Kidney (tissue), 14 donors: ENCODE measurements around the gene DKKL1. TPM values are rescaled to one million over a fixed set of nuclear protein-coding genes. Genes with fewer than 3 reads are reported as not detected.

Experiments
- DNase-seq, 5 donors: peaks; one replicate each; pipeline ENCODE4 v3.0.0-alpha.2; 2013 to 2020
- FAIRE-seq: peaks from 2 replicates; lab custom pipeline; 2012; peaks lifted over from hg19 to GRCh38; lab: Jason Lieb, UNC
- H3K27ac ChIP-seq, 2 donors: one replicate each; pipeline ENCODE4 v1.7.0; 2013; ENCODE audit warnings: low read depth in 2 of 2, low read length in 2 of 2, inconsistent platforms in 1 of 2
- H3K27me3 ChIP-seq: one replicate; pipeline ENCODE4 v1.7.1; 2013; ENCODE audit warnings: low read length, inconsistent platforms; ENCODE audit not compliant: control insufficient read depth, insufficient read depth
- H3K36me3 ChIP-seq, 3 donors: one replicate each; pipeline versions ENCODE4 v1.7.0 to v1.7.1; 2013; ENCODE audit warnings: low read length in 3 of 3, control low read depth in 1 of 3, inconsistent platforms in 1 of 3; ENCODE audit not compliant: insufficient read depth in 3 of 3, control insufficient read depth in 2 of 3
- H3K4me1 ChIP-seq, 3 donors: one replicate each; pipeline versions ENCODE4 v1.7.0 to v1.7.1; 2013; ENCODE audit warnings: low read length in 3 of 3, inconsistent platforms in 1 of 3, low read depth in 1 of 3; ENCODE audit not compliant: control insufficient read depth in 2 of 3, insufficient read depth in 2 of 3
- H3K4me3 ChIP-seq, 3 donors: one replicate each; pipeline versions ENCODE4 v1.7.0 to v1.8.1; 2013; ENCODE audit warnings: low read length in 3 of 3, control low read depth in 1 of 3, inconsistent platforms in 1 of 3
- H3K9ac ChIP-seq, 3 donors: one replicate each; pipeline versions ENCODE4 v1.7.0 to v1.7.1; 2013; ENCODE audit warnings: low read length in 3 of 3, control low read depth in 1 of 3, inconsistent platforms in 1 of 3
- H3K9me3 ChIP-seq, 3 donors: one replicate each; pipeline versions ENCODE4 v1.7.0 to v1.7.1; 2013; ENCODE audit warnings: low read length in 3 of 3, control low read depth in 1 of 3, inconsistent platforms in 1 of 3; ENCODE audit not compliant: control insufficient read depth in 2 of 3, insufficient read depth in 1 of 3
- intact Hi-C: fragments of 100-400 bp; cut with DNase I; formaldehyde crosslinking; loops from one replicate; pipeline ENCODE4 v1.11.1; 2022
- polyA plus RNA-seq: library from polyadenylated mRNA; stranded (reverse); fragments of 350-450 nt; fragmentation: Illumina TruSeq; extraction: RNeasy Lipid Tissue Mini Kit (QIAGEN cat#74804); gene quantifications from one replicate; pipeline ENCODE4 v1.2.3, GENCODE V29; 2014; ENCODE audit warnings: low read depth, low replicate concordance; ENCODE audit not compliant: insufficient read depth
- total RNA-seq: library from RNA; stranded (reverse); fragmentation: NEBNext Ultra II Directional; extraction: Animal tissue kit (Norgen Biotek cat#: 25700); gene quantifications from one replicate; pipeline ENCODE4 v1.2.1, GENCODE V29; 2021
- TF ChIP-seq, protein P1 (sequence below): IDR thresholded peaks from 3 replicates; pipeline ENCODE4 v1.5.1; 2012; ENCODE audit warnings: mild to moderate bottlenecking, moderate library complexity, borderline replicate concordance; ENCODE audit not compliant: insufficient read depth; ENCODE audit errors: extremely low read depth
- donor health status: control.
- donor health status: control.
- donor health status: control.
- donor health status: control.
- donor health status: control.
- donor health status: DM: yes; HTN: yes; CAD: no.
- donor health status: Normal renal cell carcinoma (clear cell type).

The DKKL1 gene
- total and polyA plus RNA-seq, 2 donors from 2014 or later = 0.57 to 0.95 TPM

DNA sequence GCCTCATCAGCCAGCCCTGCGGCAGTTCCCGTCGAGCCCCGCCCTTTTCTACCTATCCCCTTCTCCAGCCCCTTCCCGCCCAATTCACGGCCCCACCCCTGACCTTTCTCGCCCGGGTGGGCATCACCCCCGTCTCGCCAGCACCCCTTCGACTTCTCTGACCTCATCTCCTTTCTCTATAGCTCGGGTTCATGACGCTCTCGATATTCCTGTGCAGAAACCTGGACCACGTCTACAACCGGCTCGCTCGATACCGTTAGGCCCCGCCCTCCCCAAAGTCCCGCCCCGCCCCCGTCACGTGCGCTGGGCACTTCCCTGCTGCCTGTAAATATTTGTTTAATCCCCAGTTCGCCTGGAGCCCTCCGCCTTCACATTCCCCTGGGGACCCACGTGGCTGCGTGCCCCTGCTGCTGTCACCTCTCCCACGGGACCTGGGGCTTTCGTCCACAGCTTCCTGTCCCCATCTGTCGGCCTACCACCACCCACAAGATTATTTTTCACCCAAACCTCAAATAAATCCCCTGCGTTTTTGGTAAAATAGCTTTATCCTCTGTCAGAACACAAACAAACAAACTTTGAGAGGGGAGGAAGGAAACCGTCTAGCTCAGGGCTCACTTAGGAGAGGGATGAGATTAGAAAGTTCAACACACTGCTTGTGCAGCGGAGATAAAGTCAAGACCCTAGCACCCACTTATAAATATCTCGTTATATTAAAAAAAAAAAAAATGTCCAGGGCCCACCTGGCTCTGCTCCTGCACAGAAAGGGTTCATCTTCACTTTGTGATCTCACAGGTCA, 23.4 kb upstream of the DKKL1 start:
- H3K9me3 ChIP-seq = no peaks in the 10 kb centered on the region
- peaks cover 0 to 14% (median 0%) of the 10 kb centered on the region in 3 donors for H3K4me1 ChIP-seq
- intact Hi-C loops = no loop called here
- no peaks in the 10 kb centered on the region for H3K27me3 ChIP-seq
- H3K4me3 ChIP-seq = peak overlapping the region in 2 of 3 donors; percentile 67 to 69
- peak overlapping the region; percentile 96 to 97 for H3K27ac ChIP-seq
- H3K36me3 ChIP-seq = peaks cover 0 to 6% (median 4%) of the 10 kb centered on the region in 3 donors
- TF ChIP-seq, protein P1, sequence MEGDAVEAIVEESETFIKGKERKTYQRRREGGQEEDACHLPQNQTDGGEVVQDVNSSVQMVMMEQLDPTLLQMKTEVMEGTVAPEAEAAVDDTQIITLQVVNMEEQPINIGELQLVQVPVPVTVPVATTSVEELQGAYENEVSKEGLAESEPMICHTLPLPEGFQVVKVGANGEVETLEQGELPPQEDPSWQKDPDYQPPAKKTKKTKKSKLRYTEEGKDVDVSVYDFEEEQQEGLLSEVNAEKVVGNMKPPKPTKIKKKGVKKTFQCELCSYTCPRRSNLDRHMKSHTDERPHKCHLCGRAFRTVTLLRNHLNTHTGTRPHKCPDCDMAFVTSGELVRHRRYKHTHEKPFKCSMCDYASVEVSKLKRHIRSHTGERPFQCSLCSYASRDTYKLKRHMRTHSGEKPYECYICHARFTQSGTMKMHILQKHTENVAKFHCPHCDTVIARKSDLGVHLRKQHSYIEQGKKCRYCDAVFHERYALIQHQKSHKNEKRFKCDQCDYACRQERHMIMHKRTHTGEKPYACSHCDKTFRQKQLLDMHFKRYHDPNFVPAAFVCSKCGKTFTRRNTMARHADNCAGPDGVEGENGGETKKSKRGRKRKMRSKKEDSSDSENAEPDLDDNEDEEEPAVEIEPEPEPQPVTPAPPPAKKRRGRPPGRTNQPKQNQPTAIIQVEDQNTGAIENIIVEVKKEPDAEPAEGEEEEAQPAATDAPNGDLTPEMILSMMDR = no peak
- H3K9ac ChIP-seq = peak overlapping the region in 2 of 3 donors; percentile 48 to 75
- FAIRE-seq (no peak), DNase-seq (peak; percentile 75 to 96 (median 82))

DNA sequence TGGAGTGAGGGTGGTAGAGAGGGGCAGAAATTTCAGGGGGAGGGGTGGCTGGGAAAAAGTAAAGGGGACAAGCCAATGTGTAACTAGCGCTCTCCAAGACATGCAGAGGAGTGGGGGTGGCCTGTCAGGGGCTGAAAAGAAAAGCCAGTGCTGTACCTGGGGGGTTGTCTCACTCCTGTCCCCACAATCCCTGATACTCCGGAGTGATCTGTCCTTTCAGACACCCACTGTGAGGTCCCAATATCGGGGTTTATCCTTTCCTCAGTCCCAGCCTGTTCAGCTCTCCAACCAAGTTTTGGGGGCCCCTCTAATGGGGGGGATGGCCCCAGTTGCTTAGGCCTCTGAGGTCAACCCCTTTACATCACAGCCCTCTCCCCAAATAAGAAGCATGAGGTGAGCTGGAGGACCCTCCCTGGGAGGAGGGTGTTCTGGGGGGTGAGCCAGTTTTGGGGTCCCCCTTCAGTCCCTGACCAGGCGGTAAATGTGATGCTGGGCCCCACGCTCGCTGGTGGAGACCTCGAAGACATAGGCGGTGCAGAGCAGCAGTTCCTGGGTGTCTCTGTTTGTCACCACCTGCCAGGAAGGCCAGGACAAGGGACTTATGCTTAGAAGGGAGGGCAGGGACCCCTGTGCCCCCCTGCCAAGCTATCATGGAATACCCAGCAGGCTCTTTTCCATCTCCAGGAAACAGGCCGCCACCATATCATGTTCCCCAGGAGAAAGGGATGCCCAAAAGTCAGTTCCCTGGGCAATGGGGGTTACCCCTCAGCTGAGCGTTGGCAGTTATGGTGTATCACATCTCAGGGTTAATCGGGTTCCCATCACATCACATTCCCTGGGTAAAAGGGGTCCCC, 22.6 kb upstream of the DKKL1 start:
- FAIRE-seq (no peak), DNase-seq (peak in 1 of 5 donors; percentile 62)
- peaks cover 0 to 6% (median 4%) of the 10 kb centered on the region in 3 donors for H3K36me3 ChIP-seq
- H3K4me3 ChIP-seq = no peak overlapping the region
- peak overlapping the region; percentile 96 to 97 for H3K27ac ChIP-seq
- TF ChIP-seq, protein P1 = no peak
- no peaks in the 10 kb centered on the region for H3K27me3 ChIP-seq
- no peaks in the 10 kb centered on the region for H3K9me3 ChIP-seq
- H3K4me1 ChIP-seq = peaks cover 0 to 14% (median 0%) of the 10 kb centered on the region in 3 donors
- intact Hi-C loops = no loop called here
- no peak overlapping the region for H3K9ac ChIP-seq

DNA sequence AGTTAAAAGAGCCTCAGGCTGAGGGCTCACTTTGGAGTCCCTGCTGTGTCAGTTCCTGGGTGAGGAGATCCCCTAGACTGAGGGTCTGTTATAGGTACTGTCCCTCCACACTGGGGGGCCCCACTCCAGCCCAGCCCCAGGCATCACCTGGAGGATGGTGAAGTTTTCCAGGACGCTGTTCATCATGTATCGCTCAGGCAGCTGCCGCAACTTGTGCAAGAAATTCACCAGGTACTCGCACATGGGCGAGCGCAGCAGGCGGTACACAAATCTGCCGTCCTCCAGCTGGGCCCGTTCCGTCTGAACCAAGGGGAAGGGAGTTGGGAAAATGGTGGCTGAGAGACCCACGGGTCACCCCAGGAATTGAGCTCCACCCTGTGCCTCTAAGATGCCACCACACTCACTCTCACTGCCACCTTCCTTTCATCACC, 21.4 kb upstream of the DKKL1 start:
- DNase-seq (peak in 1 of 5 donors; percentile 31), FAIRE-seq (no peak)
- TF ChIP-seq, protein P1 = no peak
- Histone ChIP-seq H3K27me3 (no peaks in the 10 kb centered on the region), H3K4me3 (no peak overlapping the region), H3K9me3 (no peaks in the 10 kb centered on the region), H3K27ac (no peak overlapping the region), H3K4me1 (peaks cover 0 to 14% (median 0%) of the 10 kb centered on the region in 3 donors), H3K9ac (no peak overlapping the region), H3K36me3 (peaks cover 0 to 7% (median 6%) of the 10 kb centered on the region in 3 donors)
- intact Hi-C loops = no loop called here
